HG02981 (cell line): ENCODE data around the gene SEC61A1.
A peak's percentile ranks its signal among the peaks of the same experiment; 100 is the strongest.

Experiments used
- ATAC-seq: cut with Tn5 transposase; IDR thresholded peaks from one replicate; pipeline ENCODE4 v1.9.1; 2021; ENCODE audit warnings: mild to moderate bottlenecking, moderate library complexity; ENCODE audit not compliant: unreplicated experiment

The SEC61A1 gene

DNA sequence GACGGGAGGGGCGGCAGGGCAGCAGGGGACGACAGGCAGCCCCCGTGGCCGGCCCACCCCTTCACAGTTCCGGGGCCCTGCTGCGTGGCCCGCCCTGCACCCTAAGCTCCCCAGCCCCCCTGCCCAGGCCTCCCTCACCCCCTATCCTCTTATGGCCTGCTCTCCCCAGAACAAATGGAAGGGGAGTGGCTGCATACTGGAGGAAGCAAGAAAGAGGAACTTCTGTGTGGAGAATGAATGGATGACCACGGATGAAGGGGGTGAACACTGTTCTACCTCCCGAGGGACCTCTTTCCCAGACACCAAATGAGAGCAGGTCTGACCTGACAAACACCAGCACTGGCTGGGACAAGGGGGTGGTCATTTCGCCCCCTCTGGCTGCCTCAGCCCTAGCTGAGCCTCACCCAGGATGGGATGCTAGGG lies 25.0 kb downstream of the SEC61A1 start:
- ATAC-seq, result no peak

GRCh38 chr3:128077665-128078064 lies 25.4 kb downstream of the SEC61A1 start:
- ATAC-seq, result no peak

DNA sequence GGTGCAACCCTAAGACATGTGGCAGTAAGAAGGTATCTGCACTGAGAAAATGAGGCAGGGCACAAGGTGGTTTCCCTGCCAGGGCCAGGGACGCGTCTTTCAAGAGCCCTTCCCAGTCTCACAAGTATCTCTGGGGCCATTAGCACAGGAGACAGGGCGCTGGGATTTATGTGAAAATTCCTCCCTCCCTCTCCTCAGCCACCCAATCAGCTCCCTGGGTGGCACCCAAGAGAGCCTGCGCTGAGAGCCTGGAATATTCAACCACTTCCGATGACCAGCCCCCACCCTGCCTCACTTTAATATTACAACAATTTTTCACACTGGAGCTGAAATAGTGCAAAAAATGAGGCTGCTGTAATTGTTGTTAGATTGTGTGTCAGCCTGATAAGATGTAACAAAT lies 26.1 kb downstream of the SEC61A1 start:
- no peak for ATAC-seq

DNA sequence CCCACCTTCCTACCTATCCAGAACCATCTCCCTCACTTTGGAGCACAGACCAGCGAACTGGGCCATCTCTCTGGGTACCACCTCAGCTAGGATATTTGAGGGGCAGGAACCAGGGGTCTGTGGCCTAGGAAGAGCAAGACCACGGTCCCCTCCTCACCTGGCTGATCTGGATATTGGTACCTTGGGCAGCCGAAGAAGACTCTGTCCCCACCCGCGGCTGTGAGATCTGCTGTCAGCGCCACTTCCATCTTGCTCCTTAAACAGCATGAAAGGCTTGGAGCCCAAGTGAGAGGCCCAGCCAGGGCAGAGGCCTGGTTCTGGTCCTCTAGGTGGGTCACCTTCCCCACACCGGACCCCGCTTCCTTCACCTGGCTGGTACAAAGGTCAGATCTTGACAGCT lies 26.6 kb downstream of the SEC61A1 start:
- no peak for ATAC-seq

GRCh38 chr3:128079823-128080222 lies 27.6 kb downstream of the SEC61A1 start:
- ATAC-seq, result no peak

GRCh38 chr3:128080323-128081080 lies 28.3 kb downstream of the SEC61A1 start:
- ATAC-seq, result no peak

DNA sequence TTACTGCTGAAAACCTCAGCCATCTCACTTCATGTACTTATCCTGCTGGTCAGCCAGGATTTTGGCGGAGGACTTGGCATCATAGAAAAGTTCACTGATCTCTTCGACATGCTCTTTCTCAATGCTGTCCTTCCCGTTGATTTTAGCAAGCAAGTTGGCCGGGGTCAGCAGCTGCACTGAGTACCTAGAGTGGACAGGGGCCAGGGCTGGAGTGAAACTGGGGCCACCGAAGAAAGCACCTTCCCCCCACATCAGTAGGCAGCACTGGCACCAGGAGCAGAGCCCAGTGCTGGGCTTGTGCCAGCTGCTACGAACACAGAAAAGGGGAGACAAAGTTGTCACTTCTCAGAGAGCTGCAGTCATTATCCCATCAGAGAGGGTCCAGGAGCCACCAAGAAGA lies 29.0 kb downstream of the SEC61A1 start:
- ATAC-seq, result no peak

DNA sequence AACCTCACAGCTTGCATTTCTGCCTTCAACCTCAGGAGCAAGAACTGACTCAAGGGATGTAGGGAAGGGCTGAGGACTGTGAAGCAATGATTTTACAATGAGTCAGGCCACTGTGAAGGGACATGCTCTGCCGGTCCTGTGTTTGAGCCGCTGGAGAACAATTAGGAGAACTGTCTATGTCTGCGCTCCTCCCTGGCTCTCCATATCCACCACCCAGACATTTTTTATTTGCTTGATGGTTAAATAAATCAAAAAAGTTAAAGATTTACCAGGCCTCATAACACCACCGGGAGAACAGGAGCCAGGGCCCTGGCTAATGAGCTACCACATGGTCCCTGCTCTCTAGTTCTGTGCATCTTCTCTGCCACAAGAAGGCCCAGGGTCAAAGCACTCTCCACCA lies 29.6 kb downstream of the SEC61A1 start:
- ATAC-seq, result no peak

- ATAC-seq, result no peak
These were observed 30.3 kb downstream of the SEC61A1 start for GRCh38 chr3:128082546-128082945.

DNA sequence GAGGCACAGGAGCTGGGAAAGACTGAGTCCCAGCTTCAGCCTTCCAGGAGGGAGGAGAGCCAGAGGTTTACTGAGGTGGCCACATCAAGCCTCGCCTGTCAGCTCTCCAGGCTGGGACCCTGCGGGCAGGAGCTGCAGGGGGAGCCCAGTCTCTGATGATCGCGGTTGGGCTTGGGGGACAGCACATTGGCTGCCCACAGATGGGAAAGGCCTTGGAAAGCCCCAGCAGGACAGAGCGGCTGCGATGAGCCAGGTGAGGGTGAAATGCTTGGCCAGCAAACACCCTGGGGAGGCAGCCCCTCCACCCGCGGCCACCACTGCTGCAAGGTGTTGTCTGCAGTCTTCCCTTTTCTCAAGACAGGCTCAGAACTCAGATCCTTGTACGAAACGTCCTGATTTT lies 31.2 kb downstream of the SEC61A1 start:
- no peak for ATAC-seq

DNA sequence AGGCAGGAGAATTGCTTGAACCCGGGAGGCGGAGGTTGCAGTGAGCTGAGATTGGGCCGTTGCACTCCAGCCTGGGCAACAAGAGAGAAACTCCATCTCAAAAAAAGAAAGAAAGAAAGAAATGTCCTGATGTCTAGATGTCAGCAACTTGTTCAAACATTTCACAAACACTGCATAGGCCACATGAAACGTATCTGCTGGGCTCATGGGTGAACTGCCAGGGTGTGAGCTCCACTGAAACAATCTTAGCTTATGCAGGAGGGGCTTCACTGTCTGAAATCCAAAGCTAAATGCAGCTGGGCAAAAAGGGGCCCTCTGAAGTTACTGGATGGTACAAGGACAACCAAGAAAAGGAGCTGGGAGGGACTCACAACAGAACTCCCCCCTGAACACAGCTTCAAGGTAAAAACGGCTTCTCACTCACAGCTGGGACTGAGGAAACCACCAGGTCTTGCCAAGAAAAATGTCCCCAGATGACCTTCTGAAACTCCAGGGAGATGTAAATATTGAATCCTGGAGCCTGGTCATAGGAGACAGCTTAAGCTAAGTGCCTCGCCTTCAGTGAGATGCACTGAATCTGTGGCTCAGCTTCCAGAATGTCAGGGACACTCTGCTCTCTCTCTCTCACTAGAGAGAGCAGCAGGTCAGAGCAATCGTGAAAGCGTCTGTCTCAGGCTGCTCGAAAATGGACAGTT lies 31.9 kb downstream of the SEC61A1 start:
- no peak for ATAC-seq

- no peak for ATAC-seq
These were observed 32.4 kb downstream of the SEC61A1 start for GRCh38 chr3:128084675-128085021.

- ATAC-seq, result no peak
These were observed 36.9 kb downstream of the SEC61A1 start for GRCh38 chr3:128089135-128089534.

DNA sequence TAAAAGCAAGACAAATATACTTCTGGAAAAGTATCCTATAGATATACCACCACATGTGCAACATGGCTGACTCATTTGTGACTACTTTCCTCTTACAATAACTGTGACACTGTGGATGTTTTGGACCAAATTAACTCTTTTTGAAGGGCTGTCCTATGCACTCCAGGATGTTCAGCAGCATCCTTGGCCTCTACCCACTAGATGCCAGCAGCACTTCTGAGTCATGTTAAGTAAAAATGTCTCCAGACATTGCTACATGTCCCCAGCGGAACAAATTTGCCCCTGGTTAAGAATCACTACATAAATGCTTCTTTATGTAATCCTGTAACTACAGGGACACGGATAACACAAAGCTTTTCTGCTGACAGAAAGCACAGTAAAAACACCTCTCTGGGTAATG lies 39.3 kb downstream of the SEC61A1 start:
- no peak for ATAC-seq

DNA sequence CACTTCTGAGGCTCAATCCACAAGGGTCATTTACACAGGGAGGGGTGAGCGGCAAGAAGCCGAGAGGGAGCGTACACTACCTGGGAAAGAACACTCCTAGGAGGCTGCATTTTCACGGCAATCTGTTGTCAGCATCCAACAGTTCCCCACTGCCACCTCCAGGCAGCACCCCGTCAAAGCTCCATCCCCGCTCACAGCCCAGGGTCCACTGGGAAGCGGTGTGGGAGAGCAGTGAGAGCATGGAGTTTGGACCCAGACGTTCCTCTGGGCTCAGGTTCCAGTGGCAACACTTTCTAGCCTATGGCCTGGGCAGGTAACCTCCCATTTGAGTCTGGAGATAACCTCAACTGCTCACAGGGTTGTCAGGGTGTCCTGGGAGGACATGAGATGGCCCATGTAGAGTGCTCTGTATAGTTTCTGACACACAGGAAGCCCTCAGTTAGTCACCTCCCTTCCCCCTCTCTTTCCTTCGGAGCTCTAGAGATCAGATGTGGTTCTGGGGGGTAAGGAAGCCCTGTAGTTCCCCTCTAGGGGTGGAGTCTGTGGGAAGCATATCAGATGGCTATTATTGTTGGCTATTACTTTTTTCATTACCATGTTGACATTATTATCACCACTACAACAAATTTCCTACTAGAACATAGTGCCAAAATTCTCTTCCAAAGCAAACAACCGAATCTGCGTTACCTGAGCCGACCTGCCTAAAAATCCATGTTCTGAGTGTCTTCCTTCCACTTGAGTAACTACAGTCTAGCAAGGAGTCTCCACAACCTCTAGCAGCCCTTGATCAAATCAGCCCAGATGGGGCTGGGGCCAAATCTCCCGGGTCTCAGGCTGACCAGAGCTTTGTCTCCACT lies 42.3 kb downstream of the SEC61A1 start:
- ATAC-seq, result no peak

DNA sequence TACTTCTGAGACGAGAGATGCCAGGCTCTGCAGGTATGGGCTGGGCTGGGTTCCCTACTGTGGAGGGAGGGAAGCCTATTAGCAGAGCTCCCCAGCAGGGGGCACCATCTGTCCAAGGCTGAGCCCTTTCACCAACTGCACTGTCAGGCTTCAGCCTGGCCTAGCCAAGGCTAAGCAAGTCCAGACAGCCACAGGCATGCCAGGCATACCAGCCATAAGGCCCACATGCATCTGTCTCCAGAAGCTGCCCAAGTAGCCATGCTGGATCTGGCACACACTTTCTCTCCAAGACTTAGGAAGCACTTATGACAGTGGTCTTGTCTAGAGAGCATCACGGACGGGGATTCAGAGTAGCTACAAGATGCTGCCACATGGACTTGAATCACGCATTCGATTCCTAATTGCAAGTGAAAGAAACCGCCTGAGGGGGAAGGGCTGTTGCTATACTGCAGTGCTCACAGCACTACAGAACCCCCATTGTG lies 43.0 kb downstream of the SEC61A1 start:
- peak; percentile 61 for ATAC-seq

DNA sequence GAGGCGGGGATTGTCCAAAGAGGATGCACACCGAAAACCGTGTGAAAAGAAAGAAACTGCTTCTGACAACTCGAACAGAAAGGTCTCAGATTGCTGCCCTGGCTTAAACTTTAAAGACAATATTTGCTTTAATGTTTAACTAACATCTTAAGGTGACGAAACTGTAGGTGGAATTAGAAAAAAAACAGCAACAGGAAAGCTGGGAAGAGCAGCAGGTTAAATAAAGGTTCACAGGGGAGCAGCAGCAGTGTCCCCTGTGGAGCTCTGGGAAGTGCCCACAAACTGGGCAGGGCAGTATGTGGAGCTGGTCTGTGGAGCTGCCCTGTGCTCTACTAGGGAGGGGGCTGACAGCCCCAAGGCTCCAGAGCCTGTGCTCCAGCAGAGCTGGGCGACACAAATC lies 46.0 kb downstream of the SEC61A1 start:
- ATAC-seq, result no peak

GRCh38 chr3:128100161-128100560 lies 47.9 kb downstream of the SEC61A1 start:
- ATAC-seq, result no peak

- ATAC-seq, result no peak
These were observed 48.4 kb downstream of the SEC61A1 start for GRCh38 chr3:128100638-128101037.

GRCh38 chr3:128103136-128103676 lies 51.0 kb downstream of the SEC61A1 start:
- ATAC-seq, result no peak

DNA sequence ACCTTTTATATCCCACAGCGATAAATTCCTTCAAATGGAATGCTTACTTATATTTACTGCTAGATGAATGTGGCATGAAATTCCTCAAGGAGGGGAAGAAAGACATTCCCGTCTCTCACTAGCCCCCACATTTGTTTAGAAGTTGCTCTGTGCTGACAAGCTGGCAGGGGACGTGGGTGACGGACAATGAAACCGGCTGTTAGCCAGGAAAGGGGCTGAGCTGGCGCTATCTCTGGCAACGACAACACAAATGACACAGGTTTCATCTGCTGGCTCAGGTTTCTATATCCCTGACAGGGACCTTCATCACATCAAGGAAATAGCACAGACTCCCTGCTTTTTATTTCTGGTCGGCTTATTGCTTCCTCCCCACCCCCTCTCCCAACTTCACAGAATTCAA lies 55.6 kb downstream of the SEC61A1 start:
- ATAC-seq, result no peak
